GM19372 (cell line): ENCODE results near the gene TAC1.
"Not testable (repeated sequence)": the region's sequence is repeated elsewhere in the genome, so short reads cannot be mapped to it uniquely, and the experiment has no call there.

Experiments
- ATAC-seq: cut with Tn5 transposase; IDR thresholded peaks from one replicate; pipeline ENCODE4 v1.9.1; 2021; ENCODE audit warnings: mild to moderate bottlenecking, low read depth, moderate library complexity; ENCODE audit not compliant: unreplicated experiment

TAC1 gene, protein sequence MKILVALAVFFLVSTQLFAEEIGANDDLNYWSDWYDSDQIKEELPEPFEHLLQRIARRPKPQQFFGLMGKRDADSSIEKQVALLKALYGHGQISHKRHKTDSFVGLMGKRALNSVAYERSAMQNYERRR

DNA sequence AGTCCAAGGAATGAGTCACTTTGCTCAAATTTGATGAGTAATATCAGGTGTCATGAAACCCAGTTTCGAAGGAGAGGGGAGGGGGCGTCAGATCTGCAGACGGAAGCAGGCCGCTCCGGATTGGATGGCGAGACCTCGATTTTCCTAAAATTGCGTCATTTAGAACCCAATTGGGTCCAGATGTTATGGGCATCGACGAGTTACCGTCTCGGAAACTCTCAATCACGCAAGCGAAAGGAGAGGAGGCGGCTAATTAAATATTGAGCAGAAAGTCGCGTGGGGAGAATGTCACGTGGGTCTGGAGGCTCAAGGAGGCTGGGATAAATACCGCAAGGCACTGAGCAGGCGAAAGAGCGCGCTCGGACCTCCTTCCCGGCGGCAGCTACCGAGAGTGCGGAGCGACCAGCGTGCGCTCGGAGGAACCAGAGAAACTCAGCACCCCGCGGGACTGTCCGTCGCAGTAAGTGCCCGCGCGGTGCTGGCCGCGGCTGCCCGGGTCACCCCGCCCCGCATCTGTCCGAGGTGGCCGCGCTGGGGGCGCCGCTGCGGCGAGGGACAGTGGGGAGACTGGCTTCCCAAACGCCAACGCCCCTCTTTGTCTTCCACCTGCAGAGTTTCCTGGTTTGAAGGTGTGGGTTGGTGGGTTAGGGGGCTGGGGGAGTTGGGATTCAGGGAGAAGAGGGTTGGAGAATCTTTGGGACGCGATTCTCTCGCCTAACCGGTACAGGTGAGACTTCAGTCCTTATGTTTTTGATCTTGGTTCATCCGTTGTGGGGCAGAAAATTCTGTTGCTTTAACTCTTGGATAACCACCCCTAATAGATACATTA, at the start of gene TAC1:
TSS of gene TAC1 (plus strand) at position 351 of the 829 bp plus-strand sequence. CDS start 527 bp downstream, outside the sequence.
- ATAC-seq, result no peak

DNA sequence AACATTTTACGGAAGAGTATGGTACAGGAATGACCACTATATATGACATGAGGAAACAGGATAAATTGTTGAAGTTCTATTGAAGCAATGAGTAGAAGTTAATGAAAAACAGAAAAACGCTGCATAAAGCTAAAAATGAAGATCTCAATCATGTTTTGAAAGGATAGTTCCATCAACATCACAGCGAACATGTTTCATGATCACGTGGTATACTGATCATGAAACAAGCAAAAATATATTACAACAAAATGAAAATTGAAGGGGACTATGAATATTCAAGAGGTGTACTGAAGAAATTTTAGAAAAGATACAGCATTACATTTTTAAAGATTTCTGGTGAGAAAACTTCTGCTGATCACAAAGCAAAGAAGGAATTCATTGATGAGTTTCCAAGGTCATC, 45.9 kb upstream of the TAC1 start:
- no peak for ATAC-seq

DNA sequence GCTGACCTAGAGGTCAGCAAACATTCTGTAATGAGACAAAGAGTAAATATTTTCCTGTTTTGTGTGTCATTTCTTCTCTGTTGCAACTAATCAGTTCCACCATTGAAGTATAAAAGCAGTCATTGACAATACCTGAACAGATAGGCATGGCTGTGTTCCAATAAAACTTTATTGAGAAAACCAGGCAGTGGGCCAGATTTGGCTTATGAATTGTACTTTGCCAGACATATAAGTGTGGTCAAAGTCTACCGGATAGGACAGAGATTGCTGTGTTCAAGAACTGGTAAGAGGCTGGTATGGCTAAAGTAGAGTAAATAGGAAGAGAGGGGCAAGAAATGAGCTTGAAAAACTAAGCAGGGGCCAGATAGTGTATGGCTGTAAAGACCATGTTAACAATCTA, 38.3 kb upstream of the TAC1 start:
- ATAC-seq, result no peak

DNA sequence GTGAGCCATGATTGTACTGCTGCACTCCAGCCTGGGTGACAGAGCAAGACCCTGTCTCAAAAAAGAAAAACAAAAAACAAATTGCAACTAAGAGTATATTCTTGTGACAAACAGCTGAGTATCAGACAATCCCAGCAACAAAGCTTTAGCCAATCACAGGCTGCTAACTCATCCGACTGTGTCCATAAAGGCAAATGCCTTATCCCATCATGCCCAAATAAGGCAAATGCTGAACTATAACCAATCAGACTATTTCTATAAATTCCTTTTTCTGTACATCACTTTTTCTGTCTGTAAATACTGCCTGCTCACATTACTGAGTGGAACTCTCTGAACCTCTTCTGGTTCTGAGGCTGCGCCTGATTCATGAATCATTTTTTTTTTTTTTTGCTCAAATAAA, 37.5 kb upstream of the TAC1 start:
- no peak for ATAC-seq

DNA sequence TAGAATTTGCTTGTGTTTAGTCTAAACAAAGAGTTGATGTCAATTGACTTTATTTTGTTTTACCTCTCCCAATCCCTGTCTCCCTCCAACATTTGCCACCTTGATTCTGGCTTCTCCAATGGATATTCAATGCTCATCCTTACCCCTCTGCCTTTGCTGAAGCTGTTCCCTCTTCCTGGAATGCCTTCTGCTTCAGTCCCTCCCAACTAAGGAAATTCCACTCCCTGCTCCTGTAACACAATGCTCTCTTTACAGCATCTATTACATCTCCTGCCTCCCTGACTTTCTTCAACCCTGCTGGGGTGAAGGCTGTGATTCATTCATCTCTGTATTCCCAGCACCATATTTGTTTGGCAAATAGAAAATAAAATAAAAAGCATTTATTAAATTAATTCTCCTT, 34.5 kb upstream of the TAC1 start:
- no peak for ATAC-seq

DNA sequence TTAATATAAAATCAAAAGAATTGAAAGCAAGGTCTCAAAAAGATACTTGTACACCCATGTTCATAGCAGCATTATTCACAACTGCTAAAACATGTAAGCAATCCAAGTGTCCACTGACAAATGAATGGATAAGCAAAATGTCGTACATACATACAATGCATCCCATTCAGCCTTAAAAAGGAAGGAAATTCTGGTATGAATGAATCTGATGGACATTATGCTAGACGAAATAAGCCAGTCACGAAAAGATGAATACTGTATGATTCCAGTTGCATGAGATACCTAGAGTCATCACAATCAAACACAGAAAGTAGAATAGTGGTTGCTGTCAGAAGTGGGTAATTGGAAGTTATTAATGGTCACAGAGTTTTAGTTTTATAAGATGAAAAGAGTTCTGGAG, 9.5 kb upstream of the TAC1 start:
- no peak for ATAC-seq

DNA sequence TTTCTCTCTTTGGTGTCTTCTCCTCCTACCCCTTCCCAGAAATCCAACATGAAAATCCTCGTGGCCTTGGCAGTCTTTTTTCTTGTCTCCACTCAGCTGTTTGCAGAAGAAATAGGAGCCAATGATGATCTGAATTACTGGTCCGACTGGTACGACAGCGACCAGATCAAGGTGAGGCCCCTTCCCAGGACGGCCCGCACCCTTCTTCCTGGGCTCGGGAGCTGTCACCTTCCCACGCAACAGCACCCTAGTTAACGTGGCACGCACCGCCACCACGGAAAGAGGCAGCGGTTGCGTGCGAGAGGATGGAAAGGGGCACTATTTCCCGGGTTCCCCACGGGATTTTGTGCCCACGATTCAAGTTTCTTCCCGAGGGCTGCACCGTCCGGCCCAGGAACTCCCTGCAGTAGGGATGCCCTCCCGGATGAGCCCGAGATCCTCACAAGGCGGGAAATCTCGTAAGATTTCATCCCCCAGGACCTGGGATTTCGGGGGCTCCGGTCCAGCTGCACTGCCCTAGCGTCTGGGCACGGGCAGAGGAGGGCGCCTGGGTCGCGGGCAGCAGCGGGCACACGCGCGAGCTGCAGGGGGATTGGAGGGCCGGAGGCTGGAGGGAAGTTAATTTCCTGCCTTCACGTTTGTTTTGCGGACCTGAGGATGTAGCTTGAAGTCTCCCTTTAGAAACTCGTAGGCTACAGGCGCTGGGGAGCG, 834 bp downstream of the TAC1 start:
- ATAC-seq, result no peak

DNA sequence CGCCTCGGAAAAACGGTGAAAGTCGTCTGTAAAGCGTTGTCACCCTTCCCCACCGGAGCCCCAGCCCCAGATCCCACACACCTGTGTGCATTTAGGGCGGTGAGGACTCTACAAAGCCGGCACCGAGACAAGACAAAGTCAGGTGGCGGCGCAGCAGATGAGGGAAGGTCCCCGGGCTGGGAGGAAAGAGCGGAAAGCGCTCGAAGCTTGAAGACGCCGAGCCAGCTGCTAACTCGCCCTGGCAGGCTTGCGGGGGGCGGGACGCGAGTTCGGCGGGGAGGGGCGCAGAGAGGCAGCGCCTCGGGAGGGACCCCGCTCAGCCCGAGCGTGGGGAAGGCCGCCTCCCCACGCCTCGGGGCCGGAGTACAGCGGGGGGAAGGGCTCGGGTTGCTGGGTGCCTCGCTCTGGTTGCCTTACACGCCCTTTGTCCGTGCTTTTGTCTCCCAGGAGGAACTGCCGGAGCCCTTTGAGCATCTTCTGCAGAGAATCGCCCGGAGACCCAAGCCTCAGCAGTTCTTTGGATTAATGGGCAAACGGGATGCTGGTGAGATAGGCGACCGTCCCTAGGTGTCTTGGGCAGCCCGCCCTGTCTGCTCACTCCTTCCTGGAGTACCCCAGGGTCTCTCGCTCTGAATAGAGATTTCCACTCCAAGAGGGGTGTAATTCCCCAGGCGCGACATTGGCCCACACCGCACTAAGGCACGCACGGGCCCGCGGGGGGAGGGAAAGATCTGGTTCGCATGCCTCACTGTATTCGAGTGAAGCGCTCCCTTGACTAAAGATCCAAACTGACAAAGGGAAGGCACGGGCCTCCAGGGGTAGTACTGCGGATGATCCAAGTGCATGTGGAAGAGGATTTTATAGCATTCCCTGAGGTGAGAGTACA, 1.6 kb downstream of the TAC1 start:
- ATAC-seq, result no peak

DNA sequence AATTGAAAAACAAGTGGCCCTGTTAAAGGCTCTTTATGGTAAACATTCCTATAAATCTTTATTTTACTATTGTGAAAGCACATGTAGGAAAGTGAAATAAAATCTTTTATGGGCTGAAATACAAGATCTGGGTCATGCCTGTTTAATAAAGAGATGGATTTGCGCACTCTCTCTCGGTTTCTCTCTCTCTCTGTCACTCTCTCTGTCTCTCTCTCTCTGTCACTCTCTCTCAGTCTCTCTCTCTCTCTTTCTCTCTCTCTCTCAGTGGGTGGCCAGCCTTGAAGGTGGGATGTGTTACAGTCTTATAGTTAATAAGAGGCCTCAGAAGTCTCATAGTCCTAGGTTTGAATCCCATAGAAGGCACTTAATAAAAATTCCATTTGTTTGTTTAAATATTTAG, 2.4 kb downstream of the TAC1 start:
- no peak for ATAC-seq

DNA sequence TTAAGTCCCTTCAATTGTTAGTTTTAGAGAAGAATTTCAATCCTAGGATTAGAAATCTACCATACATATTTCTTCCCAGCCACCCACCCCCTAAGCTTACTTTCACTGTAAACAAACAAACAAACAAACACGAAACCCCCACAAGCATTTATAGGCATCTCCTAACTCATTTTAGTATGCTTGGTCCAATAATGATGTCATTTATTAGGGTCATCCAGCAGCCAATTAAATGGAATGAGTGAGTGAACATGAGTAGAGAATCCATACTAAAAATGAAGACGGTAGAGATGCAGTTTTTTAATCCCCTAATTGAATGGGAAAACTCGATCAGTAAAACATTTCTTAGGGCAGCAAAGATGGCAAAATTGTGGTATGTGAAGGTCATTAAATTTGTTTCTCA, 3.2 kb downstream of the TAC1 start:
- no peak for ATAC-seq

DNA sequence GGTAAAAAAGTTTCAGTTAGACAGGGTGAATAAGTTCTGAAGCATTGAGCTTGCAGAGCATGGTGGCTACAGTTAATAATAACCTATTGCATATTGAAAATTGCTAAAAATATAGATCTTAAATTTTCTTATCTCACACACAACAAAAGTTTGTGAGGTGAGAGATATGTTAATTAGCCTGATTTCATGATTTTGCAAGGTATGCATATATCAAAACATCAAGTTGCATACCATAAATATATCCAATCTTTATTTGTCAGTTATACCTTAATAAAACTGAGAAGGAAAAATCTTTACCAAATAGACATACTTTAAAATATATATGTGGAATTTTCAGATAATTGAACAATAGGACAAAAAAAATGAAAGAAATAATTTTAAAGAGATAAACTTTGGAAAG, 16.6 kb downstream of the TAC1 start:
- ATAC-seq, result no peak

DNA sequence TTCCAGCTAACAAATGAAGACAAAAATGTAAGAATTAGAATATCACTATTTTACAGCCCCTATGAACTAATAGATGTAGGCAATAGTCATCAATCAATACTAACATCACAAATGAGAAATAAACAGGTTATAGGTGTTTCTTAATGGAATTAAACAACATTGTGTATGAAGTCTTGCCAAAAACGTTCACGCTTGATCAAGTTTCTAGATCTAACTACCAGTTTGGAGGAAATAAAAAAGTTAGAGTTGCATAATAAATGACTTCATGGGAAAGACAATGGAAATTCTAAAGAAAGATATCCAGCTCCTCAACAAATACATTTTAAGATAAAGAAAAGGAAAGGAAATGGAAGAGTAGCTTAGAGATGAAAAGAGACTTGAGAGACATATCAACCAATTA, 19.7 kb downstream of the TAC1 start:
- no peak for ATAC-seq

DNA sequence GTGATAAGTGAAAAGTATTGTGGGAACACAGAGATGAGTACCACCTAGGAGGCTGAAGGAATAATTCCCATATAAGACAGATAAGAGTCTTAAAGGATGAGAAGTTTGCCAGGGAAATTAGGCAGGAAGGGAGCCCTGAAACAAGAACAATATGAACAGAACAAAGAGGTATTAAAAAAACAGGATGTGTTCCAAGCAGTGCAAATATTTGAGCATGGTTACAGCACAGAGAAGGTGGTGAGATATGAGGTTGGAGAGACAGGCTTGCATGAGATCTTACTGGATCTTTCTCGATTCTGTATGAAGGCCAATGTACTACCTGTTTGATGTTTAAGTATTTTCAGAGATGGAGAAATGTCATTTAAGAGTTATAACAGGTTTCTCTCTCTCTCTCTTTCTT, 20.3 kb downstream of the TAC1 start:
- no peak for ATAC-seq

DNA sequence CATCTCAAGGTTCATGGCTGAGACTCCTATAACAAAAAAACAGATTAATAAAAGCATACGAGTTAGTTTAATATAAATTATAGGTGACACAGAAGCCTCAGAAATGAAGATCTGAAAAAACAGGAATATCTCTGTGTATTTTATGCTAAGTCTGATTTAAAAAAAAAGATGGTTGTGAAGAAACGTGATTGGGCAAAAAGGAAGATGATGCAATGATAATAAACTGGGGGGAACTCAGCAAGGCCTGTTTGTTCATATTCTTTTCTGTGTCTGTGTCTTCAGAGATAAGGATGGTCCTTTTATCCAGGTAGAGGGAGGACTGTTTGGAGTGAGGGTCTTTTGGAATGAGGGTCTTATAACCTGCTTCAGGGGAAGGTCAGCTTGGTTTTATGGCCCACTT, 25.9 kb downstream of the TAC1 start:
- no peak for ATAC-seq

DNA sequence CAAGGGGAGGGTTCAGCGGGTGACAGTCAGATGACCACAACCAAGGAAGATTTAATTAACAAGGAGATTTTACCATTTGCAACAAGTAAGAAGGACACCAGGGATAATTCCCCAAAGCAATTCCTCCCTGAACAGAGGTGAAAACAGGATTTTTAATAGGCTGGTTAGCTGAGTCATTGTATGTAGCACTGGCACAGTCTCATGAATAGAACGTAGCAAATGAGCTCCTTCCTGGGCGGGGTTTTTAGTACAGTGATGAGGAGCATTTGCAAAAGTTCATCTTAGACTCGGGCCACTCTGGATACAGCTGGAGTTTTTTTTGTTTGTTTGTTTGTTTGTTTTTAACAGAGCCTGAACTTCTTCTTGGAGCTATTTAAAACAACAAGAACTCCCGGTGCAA, 39.0 kb downstream of the TAC1 start:
- no peak for ATAC-seq

DNA sequence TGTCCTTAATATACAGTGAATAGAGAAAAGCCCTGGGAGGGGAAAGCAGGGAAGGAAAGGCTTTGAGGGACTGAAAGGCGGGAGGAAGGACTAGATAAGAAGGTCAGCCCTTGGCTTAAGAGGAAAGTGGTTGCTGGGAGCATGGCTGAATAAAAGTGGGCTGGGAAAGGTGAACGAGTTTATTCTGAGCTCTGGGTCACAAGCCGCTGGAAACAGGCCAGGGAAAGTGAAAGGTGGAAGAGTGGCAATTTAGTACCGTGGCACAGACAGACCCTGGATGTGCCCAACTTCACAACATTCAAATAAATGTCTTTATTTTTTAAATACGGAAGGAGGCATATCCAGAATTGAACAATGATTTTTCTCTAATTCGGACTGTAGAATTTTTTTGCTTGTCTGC, 39.7 kb downstream of the TAC1 start:
- no peak for ATAC-seq

DNA sequence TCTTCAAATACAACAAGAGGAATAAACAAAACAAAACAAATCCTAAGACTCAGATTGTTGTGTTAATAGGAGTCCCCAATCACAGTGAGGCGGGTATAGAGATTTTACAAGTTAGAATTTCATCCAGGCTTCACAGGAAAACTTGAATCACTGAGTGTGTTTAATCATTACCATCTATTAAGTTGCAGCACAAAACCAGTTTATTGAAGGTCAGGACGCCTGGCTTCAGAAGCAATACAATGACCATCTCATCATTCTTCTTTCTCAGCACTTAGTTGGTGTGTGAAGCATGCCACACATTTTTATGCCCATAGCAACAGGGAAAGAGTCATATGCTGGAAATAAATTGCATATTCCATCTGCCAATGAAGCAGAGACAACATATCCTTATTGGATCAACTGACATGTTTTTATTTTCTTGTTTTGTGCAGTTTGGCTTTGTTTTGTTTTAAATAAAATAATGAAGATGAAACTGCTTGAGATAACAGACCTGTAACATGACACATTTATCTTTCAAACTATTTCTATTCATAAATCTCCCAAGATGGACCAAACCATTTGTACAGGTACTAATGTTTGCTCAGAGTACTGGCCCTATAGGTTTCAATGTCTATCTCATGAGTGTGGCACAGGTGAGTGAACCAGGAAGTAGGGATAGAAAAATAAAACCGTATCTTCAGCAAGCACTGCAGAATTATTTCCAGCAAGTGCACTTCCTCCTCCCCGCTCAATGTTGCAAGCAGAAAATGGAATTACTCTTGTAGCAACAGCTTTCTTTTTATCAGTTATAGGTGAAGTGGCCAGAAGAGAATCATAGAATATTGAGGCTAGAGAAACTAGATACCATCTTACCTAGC, 40.4 kb downstream of the TAC1 start:
- ATAC-seq, result no peak

DNA sequence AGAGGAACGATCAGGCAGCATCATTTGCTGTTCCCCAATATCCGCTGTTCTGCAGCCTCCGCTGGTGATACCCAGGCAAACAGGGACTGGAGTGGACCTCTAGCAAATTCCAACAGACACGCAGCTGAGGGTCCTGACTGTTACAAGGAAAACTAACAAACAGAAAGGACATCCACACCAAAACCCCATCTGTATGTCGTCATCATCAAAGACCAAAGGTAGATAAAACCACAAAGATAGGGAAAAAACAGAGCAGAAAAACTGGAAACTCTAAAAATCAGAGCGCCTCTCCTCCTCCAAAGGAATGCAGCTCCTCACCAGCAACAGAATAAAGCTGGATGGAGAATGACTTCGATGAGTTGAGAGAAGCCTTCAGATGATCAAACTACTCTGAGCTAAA, 54.5 kb downstream of the TAC1 start:
- not testable (repeated sequence) for ATAC-seq
